Skin epidermis (tissue), 12 donors: Measurements from ENCODE around the gene RNU1-2.
A peak's percentile ranks its signal among the peaks of the same experiment; 100 is the strongest.
"Not testable (repeated sequence)": the region's sequence is repeated elsewhere in the genome, so short reads cannot be mapped to it uniquely, and the experiment has no call there.

Experiments used
- H3K27ac ChIP-seq, 21 experiments: fragments of 200-600 bp; sonication (generic) in 11 of 21; one replicate each; pipeline ENCODE4 v1.5.0; 2020; ENCODE audit warnings: mild to moderate bottlenecking in 3 of 21, inconsistent platforms in 2 of 21, moderate library complexity in 2 of 21
- H3K4me3 ChIP-seq, 7 experiments: fragments of 200-600 bp; sonication (generic) in 2 of 7; one replicate each; pipeline ENCODE4 v1.5.0; 2020; ENCODE audit warnings: inconsistent platforms in 2 of 7, mild to moderate bottlenecking in 2 of 7, moderate library complexity in 1 of 7

RNU1-2 gene

GRCh38 chr1:16895598-16896315, at the start of gene RNU1-2:
RNU1-2 (plus strand) TSS chr1:16895980.
- Histone ChIP-seq H3K4me3 (peak within 1 kb of the TSS in 6 of 7 experiments; percentile 11 to 35 (median 23)), H3K27ac (peak within 1 kb of the TSS in 20 of 21 experiments; percentile 9 to 99 (median 92))

- not testable (repeated sequence) for H3K4me3 ChIP-seq, H3K27ac ChIP-seq
These were observed 39.6 kb upstream of the RNU1-2 start for GRCh38 chr1:16856201-16856600.

DNA sequence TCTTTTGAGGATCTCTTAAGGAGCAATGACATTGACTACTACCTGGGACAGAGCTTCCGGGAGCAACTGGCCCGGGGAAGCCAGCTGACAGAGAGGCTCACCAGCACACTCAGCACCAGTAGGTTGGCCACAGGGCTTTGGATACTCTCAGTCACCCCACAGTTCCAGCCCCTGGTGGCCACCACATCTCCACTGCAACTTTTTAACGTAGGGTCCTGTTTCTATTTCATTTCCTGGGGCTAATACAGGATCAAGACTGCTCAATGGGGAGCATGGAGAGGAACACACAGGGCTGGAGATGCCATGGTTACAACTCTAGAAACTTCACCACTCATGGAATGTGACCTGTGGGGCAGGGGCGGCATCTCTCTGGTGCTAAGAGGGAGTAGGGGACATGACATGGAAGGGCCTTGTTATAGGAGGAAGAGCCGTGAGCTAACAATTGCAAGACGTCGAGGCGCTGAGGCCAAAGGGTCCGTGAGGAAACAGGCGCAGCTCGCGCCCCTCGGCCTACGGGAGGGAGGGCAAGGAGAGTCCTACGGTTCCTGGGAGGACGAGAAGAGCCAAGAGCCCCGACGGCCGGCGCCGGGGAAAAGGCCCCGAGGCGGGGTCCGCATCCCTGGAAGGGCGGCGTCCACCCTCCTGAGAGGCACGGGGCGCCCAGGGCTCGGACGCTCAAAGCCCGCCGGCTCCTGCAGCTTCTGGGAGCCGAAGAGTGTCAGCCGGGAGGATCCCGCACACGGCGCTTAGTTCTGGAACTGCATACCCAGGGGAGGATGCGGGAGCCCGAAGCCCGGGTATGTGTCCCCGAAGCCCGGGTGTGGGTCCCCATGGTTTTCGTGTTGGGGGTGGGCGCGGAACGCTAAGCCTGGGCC, 36.4 kb upstream of the RNU1-2 start:
- H3K4me3 ChIP-seq, H3K27ac ChIP-seq: not testable (repeated sequence)

DNA sequence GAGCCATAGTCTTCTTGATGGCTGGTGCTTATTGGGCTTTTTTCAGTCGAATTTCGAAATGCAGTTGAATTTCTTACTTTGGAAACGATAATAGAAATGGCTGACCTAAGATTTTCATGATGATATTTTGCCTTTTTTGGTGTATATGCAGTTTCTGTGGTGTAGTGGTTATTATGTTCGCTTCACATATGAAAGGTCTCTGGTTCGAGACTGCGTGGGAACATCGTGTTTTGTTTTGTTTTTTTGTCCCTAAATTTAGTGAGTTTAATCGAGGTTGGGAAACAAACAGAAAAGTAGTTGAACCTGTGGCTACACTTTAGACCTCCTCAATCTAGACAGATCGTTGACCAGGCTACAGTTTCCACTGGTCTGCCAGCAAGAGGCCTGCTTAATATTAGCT, 35.7 kb upstream of the RNU1-2 start:
- not testable (repeated sequence) for H3K27ac ChIP-seq, H3K4me3 ChIP-seq

- not testable (repeated sequence) for H3K4me3 ChIP-seq, H3K27ac ChIP-seq
These were observed 33.9 kb upstream of the RNU1-2 start for GRCh38 chr1:16861832-16862245.

DNA sequence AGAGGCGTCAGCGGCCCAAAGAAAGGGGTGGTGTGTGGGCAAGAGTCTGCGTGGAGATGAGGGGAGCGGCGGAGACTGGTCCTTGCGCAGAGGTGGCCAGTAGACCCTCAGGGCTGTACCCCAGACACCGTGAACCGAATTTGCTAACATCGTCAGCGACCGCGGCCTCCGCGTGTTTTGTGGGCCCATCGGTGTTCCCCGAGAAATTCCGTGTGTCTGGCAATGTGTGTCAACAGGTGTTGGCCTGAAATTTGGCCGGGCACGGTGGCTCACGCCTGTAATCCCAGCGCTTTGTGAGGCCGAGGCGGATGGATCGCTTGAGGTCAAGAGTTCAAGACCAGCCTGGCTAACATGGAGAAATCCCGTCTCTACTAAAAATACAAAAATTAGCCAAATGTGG, 33.4 kb upstream of the RNU1-2 start:
- H3K4me3 ChIP-seq, H3K27ac ChIP-seq: not testable (repeated sequence)

DNA sequence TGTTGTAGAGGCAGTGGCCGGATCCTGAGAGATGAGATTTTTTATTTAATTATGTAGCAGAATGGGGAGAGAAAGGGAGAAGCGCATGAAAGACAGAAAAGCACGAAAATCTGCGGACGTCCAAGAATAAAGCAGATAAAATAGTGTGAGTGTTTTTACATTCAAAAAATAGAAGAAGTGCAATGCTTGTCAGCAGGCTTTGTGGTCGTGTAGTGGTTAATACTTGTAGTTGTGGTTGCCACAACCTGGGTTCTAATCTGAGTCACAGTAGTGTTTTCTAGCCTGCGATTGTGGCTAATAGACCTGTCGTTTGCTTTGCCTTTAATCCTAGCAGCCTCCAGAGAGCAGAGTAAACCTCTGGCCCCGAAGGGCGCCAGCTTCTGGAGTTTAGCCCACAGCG, 32.8 kb upstream of the RNU1-2 start:
- H3K27ac ChIP-seq, H3K4me3 ChIP-seq: not testable (repeated sequence)

DNA sequence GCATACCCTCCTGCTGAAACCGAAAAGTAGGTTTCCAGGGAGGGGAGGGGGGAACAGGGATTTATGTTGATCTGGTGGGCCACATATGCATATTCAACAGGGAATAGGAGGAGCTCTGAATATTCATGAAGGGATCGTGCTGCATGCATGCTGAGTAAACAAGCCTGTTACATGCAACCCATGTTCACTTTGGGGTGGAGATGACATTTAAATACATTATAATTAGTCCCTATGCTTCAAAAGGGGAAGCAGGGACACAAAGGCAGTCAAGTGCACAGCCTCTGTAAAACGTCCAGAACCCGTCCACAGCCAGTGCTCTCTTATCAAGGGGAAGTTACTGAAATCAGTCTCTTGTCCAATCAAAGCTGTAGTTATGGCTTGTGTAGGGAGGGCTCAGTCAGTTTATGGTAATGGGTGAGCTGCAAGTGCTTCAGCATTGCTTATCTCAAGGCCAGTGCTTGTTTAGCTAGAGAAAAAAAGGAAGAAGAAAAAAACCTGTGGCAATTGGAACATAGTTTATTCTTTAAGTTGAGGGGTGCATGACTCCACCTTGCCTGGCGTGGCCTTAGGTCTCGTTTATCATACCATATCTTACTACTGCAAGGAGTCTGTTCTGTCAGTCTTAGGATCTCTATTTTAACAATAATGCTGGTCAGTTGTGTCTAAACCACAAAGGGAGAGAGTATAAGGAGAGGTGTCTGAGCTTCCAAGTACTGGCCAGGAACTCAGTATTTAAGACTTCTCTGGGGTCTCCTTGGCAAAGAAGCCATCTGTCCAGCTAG, 28.7 kb upstream of the RNU1-2 start:
- H3K27ac ChIP-seq, H3K4me3 ChIP-seq: not testable (repeated sequence)

GRCh38 chr1:16868787-16869186, 27.0 kb upstream of the RNU1-2 start:
- not testable (repeated sequence) for H3K4me3 ChIP-seq, H3K27ac ChIP-seq

- H3K27ac ChIP-seq, H3K4me3 ChIP-seq: not testable (repeated sequence)
These were observed 25.8 kb upstream of the RNU1-2 start for GRCh38 chr1:16869996-16870395.

DNA sequence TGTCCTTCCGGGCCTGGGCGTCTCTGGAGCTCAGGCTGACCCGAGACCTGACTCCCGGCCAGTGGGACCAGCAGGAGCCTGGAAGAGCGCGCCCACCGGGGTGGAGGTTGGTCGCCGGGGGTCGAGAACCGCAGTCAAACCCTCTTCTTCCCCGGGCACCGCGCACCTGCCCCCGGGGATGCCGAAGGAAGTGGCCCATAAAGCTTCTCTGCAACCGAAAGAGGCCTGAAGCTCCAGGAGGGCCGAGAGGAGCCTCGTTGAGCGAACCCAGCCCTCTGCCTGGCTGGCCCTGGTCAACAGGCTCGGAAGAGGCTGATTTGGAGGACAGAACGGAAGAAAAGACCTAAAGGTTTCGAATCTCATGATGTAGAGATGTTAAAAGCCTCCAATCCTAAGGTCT, 24.6 kb upstream of the RNU1-2 start:
- H3K27ac ChIP-seq, H3K4me3 ChIP-seq: not testable (repeated sequence)

GRCh38 chr1:16872152-16873075, 23.4 kb upstream of the RNU1-2 start:
- not testable (repeated sequence) for H3K27ac ChIP-seq, H3K4me3 ChIP-seq

DNA sequence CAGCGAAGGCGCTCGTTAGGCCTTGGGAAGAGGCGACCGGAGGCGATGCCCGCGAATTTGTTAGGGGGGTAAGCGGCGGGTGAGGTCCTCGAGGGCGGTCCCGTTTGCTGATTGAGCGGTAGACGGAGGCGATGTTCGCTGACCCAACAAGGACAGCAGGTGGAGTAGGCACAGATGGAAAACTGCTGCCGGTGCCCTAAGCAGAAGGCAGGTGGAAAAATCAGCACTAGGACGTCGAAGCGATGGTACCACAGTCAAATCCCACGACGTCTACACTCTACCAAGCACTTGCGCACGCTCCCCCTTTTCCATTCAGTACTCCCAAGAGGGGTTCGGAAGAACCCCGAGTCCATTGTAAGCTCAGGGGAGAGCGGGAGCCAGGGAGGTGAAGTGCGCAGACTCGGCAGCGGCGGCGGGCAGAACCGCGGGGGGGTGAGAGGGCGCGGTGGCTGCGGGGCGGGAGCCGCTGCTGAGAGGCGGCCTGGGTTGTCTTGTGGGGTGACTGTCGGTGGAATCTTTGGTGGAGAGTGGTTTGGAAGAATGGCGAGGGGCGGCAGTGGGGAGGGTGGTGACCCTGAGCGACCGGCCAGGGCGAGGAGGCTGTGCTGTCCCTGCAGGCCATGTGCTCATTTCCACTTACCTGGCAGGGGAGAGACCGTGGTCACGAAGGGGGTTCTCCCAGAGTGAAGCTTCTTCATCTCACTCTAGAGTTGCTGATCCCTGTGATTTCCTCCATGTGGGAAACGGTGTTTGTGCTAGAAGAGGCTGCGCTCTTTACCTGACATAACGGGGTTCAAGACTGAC, 22.5 kb upstream of the RNU1-2 start:
- H3K4me3 ChIP-seq, H3K27ac ChIP-seq: not testable (repeated sequence)

GRCh38 chr1:16874968-16875765, 20.6 kb upstream of the RNU1-2 start:
- not testable (repeated sequence) for H3K27ac ChIP-seq, H3K4me3 ChIP-seq

GRCh38 chr1:16881742-16882141, 14.0 kb upstream of the RNU1-2 start:
- not testable (repeated sequence) for H3K27ac ChIP-seq, H3K4me3 ChIP-seq

- no peak overlapping the region for H3K27ac ChIP-seq
- H3K4me3 ChIP-seq, result no peak overlapping the region
These were observed 12.8 kb upstream of the RNU1-2 start for GRCh38 chr1:16882986-16883385.

- H3K4me3 ChIP-seq, H3K27ac ChIP-seq: not testable (repeated sequence)
These were observed 11.3 kb upstream of the RNU1-2 start for GRCh38 chr1:16884487-16884886.
